ENCODE data around the gene ANKRD61.
A peak's percentile ranks its signal among the peaks of the same experiment; 100 is the strongest.
"Not testable (repeated sequence)": the region's sequence is repeated elsewhere in the genome, so short reads cannot be mapped to it uniquely, and the experiment has no call there.

Gene ANKRD61

GRCh38 chr7:6035686-6036085 lies 4.5 kb downstream of the ANKRD61 start:
- Histone ChIP-seq H3K9me3 (ENCODE audit: control insufficient read depth, insufficient read depth, low read length) (no peaks in the 10 kb centered on the region), H3K9ac (ENCODE audit: low read depth, low read length) (no peak overlapping the region), H3K4me3 (ENCODE audit: low read depth, low read length) (no peak overlapping the region), H3K27me3 (ENCODE audit: control insufficient read depth, insufficient read depth, low read length) (no peaks in the 10 kb centered on the region), H3K36me3 (ENCODE audit: control insufficient read depth, insufficient read depth, low read length) (peaks cover 43% of the 10 kb centered on the region), H3K4me1 (ENCODE audit: control insufficient read depth, insufficient read depth, low read length) (no peaks in the 10 kb centered on the region)

GRCh38 chr7:6049780-6050179 lies 18.6 kb downstream of the ANKRD61 start:
- H3K4me1 ChIP-seq (ENCODE audit: control insufficient read depth, insufficient read depth, low read length), result no peaks in the 10 kb centered on the region
- peaks cover 17% of the 10 kb centered on the region for H3K36me3 ChIP-seq (ENCODE audit: control insufficient read depth, insufficient read depth, low read length)
- no peak overlapping the region for H3K9ac ChIP-seq (ENCODE audit: low read depth, low read length)
- H3K4me3 ChIP-seq (ENCODE audit: low read depth, low read length), result no peak overlapping the region
- no peaks in the 10 kb centered on the region for H3K9me3 ChIP-seq (ENCODE audit: control insufficient read depth, insufficient read depth, low read length)
- no peaks in the 10 kb centered on the region for H3K27me3 ChIP-seq (ENCODE audit: control insufficient read depth, insufficient read depth, low read length)

GRCh38 chr7:6051185-6051584 lies 20.0 kb downstream of the ANKRD61 start:
- H3K4me3 ChIP-seq (ENCODE audit: low read depth, low read length); H3K9ac ChIP-seq (ENCODE audit: low read depth, low read length); H3K9me3 ChIP-seq (ENCODE audit: control insufficient read depth, insufficient read depth, low read length); H3K4me1 ChIP-seq (ENCODE audit: control insufficient read depth, insufficient read depth, low read length); H3K27me3 ChIP-seq (ENCODE audit: control insufficient read depth, insufficient read depth, low read length): not testable (repeated sequence)
- H3K36me3 ChIP-seq (ENCODE audit: control insufficient read depth, insufficient read depth, low read length), result peaks cover 13% of the 10 kb centered on the region

- H3K4me1 ChIP-seq (ENCODE audit: control insufficient read depth, insufficient read depth, low read length), result no peaks in the 10 kb centered on the region
- H3K4me3 ChIP-seq (ENCODE audit: low read depth, low read length), result no peak overlapping the region
- H3K27me3 ChIP-seq (ENCODE audit: control insufficient read depth, insufficient read depth, low read length), result no peaks in the 10 kb centered on the region
- H3K9me3 ChIP-seq (ENCODE audit: control insufficient read depth, insufficient read depth, low read length), result no peaks in the 10 kb centered on the region
- H3K9ac ChIP-seq (ENCODE audit: low read depth, low read length), result no peak overlapping the region
- peaks cover 5% of the 10 kb centered on the region for H3K36me3 ChIP-seq (ENCODE audit: control insufficient read depth, insufficient read depth, low read length)
These were observed 25.4 kb downstream of the ANKRD61 start for GRCh38 chr7:6056616-6057015.

DNA sequence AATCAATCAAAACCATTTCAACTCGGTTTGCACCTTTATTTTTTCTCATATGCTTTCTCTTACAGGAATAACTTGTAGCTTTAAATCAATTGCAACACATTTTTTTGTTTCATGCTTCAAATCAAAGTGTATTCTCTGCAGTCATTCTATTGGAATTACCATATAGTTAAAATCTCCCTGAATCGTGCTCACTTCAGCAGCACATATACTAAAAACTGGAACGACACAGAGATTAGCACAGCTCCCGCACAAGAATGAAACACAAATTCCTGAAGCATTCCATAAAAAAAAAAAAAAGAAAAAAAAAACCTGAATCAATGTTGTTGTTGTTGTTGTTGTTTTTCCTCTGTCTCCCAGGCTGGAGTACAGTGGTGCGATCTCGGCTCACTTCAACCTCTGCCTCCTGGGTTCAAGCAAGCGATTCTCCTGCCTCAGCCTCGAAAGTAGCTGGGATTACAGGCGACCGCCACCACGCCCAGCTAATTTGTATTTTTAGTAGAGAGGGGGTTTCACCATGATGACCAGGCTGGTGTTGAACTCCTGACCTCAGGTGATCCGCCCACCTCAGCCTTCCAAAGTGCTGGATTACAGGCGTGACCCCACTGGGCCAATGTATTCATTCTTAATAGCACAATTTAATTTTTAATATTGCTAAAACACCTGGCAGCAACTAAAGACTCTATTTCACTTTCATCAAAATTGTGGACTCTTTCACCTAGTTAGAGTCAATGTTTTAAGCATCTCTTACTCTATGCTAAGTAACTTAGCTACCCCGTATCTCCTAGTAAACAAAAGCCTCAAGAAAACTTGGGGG lies 26.3 kb downstream of the ANKRD61 start:
- no peaks in the 10 kb centered on the region for H3K9me3 ChIP-seq (ENCODE audit: control insufficient read depth, insufficient read depth, low read length)
- H3K4me1 ChIP-seq (ENCODE audit: control insufficient read depth, insufficient read depth, low read length), result no peaks in the 10 kb centered on the region
- peaks cover 5% of the 10 kb centered on the region for H3K36me3 ChIP-seq (ENCODE audit: control insufficient read depth, insufficient read depth, low read length)
- peak overlapping the region; percentile 82 for H3K4me3 ChIP-seq (ENCODE audit: low read depth, low read length)
- no peak overlapping the region for H3K9ac ChIP-seq (ENCODE audit: low read depth, low read length)
- H3K27me3 ChIP-seq (ENCODE audit: control insufficient read depth, insufficient read depth, low read length), result no peaks in the 10 kb centered on the region

- not testable (repeated sequence) for H3K4me1 ChIP-seq (ENCODE audit: control insufficient read depth, insufficient read depth, low read length); H3K36me3 ChIP-seq (ENCODE audit: control insufficient read depth, insufficient read depth, low read length); H3K9ac ChIP-seq (ENCODE audit: low read depth, low read length); H3K9me3 ChIP-seq (ENCODE audit: control insufficient read depth, insufficient read depth, low read length); H3K4me3 ChIP-seq (ENCODE audit: low read depth, low read length); H3K27me3 ChIP-seq (ENCODE audit: control insufficient read depth, insufficient read depth, low read length)
These were observed 28.8 kb downstream of the ANKRD61 start for GRCh38 chr7:6059941-6060340.

- no peaks in the 10 kb centered on the region for H3K27me3 ChIP-seq (ENCODE audit: control insufficient read depth, insufficient read depth, low read length)
- no peaks in the 10 kb centered on the region for H3K36me3 ChIP-seq (ENCODE audit: control insufficient read depth, insufficient read depth, low read length)
- H3K9ac ChIP-seq (ENCODE audit: low read depth, low read length), result no peak overlapping the region
- no peaks in the 10 kb centered on the region for H3K4me1 ChIP-seq (ENCODE audit: control insufficient read depth, insufficient read depth, low read length)
- no peak overlapping the region for H3K4me3 ChIP-seq (ENCODE audit: low read depth, low read length)
- no peaks in the 10 kb centered on the region for H3K9me3 ChIP-seq (ENCODE audit: control insufficient read depth, insufficient read depth, low read length)
These were observed 40.2 kb downstream of the ANKRD61 start for GRCh38 chr7:6071406-6071805.

GRCh38 chr7:6074612-6075380 lies 43.6 kb downstream of the ANKRD61 start:
- Histone ChIP-seq H3K9me3 (ENCODE audit: control insufficient read depth, insufficient read depth, low read length) (no peaks in the 10 kb centered on the region), H3K4me1 (ENCODE audit: control insufficient read depth, insufficient read depth, low read length) (peaks cover 2% of the 10 kb centered on the region), H3K9ac (ENCODE audit: low read depth, low read length) (no peak overlapping the region), H3K4me3 (ENCODE audit: low read depth, low read length) (no peak overlapping the region), H3K27me3 (ENCODE audit: control insufficient read depth, insufficient read depth, low read length) (no peaks in the 10 kb centered on the region), H3K36me3 (ENCODE audit: control insufficient read depth, insufficient read depth, low read length) (no peaks in the 10 kb centered on the region)

DNA sequence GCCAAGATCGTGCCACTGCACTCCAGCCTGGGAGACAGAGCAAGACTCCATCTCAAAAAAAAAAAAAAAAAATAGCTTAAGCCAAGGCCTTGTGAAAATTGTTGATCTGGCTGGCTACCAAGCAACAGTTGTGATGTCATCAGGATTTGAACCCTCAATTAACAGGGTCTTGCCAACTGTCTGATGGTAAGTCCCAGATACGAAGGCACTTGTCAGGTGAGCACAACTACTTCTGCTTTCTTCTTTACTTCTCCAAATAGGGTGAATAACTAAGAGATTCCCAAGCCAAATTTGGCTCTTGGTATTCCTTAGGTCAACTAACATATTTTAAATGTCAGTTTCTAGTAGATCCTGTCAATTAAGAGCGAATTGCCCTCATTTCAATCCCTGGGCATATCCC lies 47.4 kb downstream of the ANKRD61 start:
- no peak overlapping the region for H3K9ac ChIP-seq (ENCODE audit: low read depth, low read length)
- no peaks in the 10 kb centered on the region for H3K9me3 ChIP-seq (ENCODE audit: control insufficient read depth, insufficient read depth, low read length)
- peaks cover 2% of the 10 kb centered on the region for H3K4me1 ChIP-seq (ENCODE audit: control insufficient read depth, insufficient read depth, low read length)
- H3K27me3 ChIP-seq (ENCODE audit: control insufficient read depth, insufficient read depth, low read length), result peaks cover 3% of the 10 kb centered on the region
- H3K36me3 ChIP-seq (ENCODE audit: control insufficient read depth, insufficient read depth, low read length), result no peaks in the 10 kb centered on the region
- H3K4me3 ChIP-seq (ENCODE audit: low read depth, low read length), result no peak overlapping the region

GRCh38 chr7:6083047-6083446 lies 51.9 kb downstream of the ANKRD61 start:
- H3K27me3 ChIP-seq (ENCODE audit: control insufficient read depth, insufficient read depth, low read length); H3K9ac ChIP-seq (ENCODE audit: low read depth, low read length); H3K4me3 ChIP-seq (ENCODE audit: low read depth, low read length); H3K9me3 ChIP-seq (ENCODE audit: control insufficient read depth, insufficient read depth, low read length); H3K4me1 ChIP-seq (ENCODE audit: control insufficient read depth, insufficient read depth, low read length); H3K36me3 ChIP-seq (ENCODE audit: control insufficient read depth, insufficient read depth, low read length): not testable (repeated sequence)

Measured in iPS-15b (cell line).